Middle frontal gyrus (tissue), 1 donor: ENCODE results near the gene PRKAG3.

Source experiments
- DNase-seq: peaks from one replicate; pipeline ENCODE4 v3.0.0-alpha.2; 2015; ENCODE audit warnings: low spot score; ENCODE audit errors: extremely low spot score

Gene PRKAG3

GRCh38 chr2:218831378-218831990, at the start of gene PRKAG3:
PRKAG3 (minus strand) TSS chr2:218831803.
- DNase-seq: no peak

- no peak for DNase-seq
These were observed 49.4 kb upstream of the PRKAG3 start for GRCh38 chr2:218880859-218881594.

- no peak for DNase-seq
These were observed 48.7 kb upstream of the PRKAG3 start, which contains the start of gene WNT10A for GRCh38 chr2:218880102-218880858. WNT10A (plus strand) TSS chr2:218880852; CDS start chr2:218880996, 144 bp downstream.

GRCh38 chr2:218879776-218880101, 48.1 kb upstream of the PRKAG3 start:
- no peak for DNase-seq

- DNase-seq: no peak
These were observed 47.5 kb upstream of the PRKAG3 start for GRCh38 chr2:218878926-218879761.

- no peak for DNase-seq
These were observed 46.9 kb upstream of the PRKAG3 start for GRCh38 chr2:218878486-218878885.

- DNase-seq: no peak
These were observed 46.3 kb upstream of the PRKAG3 start for GRCh38 chr2:218877891-218878290.

GRCh38 chr2:218877331-218877730, 45.7 kb upstream of the PRKAG3 start:
- no peak for DNase-seq

GRCh38 chr2:218876562-218877219, 45.1 kb upstream of the PRKAG3 start:
- DNase-seq: peak; percentile 41

- no peak for DNase-seq
These were observed 44.2 kb upstream of the PRKAG3 start for GRCh38 chr2:218875692-218876246.

- no peak for DNase-seq
These were observed 42.0 kb upstream of the PRKAG3 start for GRCh38 chr2:218873359-218874194.

GRCh38 chr2:218872645-218873358, 41.2 kb upstream of the PRKAG3 start:
- no peak for DNase-seq

GRCh38 chr2:218871345-218872302, 40.0 kb upstream of the PRKAG3 start:
- no peak for DNase-seq

- DNase-seq: no peak
These were observed 39.4 kb upstream of the PRKAG3 start for GRCh38 chr2:218870984-218871344.

- DNase-seq: no peak
These were observed 37.5 kb upstream of the PRKAG3 start for GRCh38 chr2:218869064-218869463.

GRCh38 chr2:218867900-218868299, 36.3 kb upstream of the PRKAG3 start:
- no peak for DNase-seq

GRCh38 chr2:218865999-218866398, 34.4 kb upstream of the PRKAG3 start:
- no peak for DNase-seq

- no peak for DNase-seq
These were observed 33.8 kb upstream of the PRKAG3 start for GRCh38 chr2:218865396-218865795.
